Measurements from ENCODE around the gene UGDH.

Gene UGDH

GRCh38 chr4:39484582-39485272 lies 42.5 kb downstream of the UGDH start:
- no peak for DNase-seq
- no peak overlapping the region for H3K4me3 ChIP-seq
- no peaks in the 10 kb centered on the region for H3K27me3 ChIP-seq
- H3K36me3 ChIP-seq, result no peaks in the 10 kb centered on the region
- H3K4me1 ChIP-seq, result no peaks in the 10 kb centered on the region
- H3K27ac ChIP-seq, result no peak overlapping the region
- no peaks in the 10 kb centered on the region for H3K9me3 ChIP-seq
- TF ChIP-seq, protein P1, sequence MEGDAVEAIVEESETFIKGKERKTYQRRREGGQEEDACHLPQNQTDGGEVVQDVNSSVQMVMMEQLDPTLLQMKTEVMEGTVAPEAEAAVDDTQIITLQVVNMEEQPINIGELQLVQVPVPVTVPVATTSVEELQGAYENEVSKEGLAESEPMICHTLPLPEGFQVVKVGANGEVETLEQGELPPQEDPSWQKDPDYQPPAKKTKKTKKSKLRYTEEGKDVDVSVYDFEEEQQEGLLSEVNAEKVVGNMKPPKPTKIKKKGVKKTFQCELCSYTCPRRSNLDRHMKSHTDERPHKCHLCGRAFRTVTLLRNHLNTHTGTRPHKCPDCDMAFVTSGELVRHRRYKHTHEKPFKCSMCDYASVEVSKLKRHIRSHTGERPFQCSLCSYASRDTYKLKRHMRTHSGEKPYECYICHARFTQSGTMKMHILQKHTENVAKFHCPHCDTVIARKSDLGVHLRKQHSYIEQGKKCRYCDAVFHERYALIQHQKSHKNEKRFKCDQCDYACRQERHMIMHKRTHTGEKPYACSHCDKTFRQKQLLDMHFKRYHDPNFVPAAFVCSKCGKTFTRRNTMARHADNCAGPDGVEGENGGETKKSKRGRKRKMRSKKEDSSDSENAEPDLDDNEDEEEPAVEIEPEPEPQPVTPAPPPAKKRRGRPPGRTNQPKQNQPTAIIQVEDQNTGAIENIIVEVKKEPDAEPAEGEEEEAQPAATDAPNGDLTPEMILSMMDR (IDR thresholded peaks at IDR 0.05), result no peak
- intact Hi-C loops (cut with DNase I; ENCODE audit: low total_unique reads), result no loop called here

GRCh38 chr4:39480902-39481695 lies 46.1 kb downstream of the UGDH start:
- intact Hi-C loops (cut with DNase I; ENCODE audit: low total_unique reads), result no loop called here
- Histone ChIP-seq H3K27ac (no peak overlapping the region), H3K36me3 (peaks cover 0 to 3% (median 0%) of the 10 kb centered on the region in 3 donors), H3K4me3 (no peak overlapping the region), H3K27me3 (no peaks in the 10 kb centered on the region), H3K9me3 (no peaks in the 10 kb centered on the region), H3K4me1 (peaks cover 0 to 4% (median 0%) of the 10 kb centered on the region in 4 donors)
- no peak for DNase-seq
- TF ChIP-seq, protein P1 (IDR thresholded peaks at IDR 0.05), result no peak

DNA sequence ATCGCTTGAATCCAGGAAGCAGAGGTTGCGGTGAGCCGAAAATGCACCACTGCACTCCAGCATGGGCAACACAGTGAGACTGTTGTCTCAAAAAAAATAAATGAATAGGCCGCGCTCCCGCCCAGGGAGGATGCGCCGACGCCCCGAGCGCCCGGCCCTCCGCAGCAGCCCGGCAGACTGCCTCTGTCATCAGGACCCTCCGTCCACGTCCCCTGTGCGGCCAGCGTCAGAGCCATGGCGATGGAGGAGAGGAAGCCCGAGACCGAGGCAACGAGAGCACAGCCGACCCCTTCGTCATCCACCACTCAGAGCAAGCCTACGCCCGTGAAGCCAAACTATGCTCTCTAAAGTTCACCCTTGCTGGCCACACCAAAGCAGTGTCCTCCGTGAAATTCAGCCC lies 47.0 kb downstream of the UGDH start:
- intact Hi-C loops (cut with DNase I; ENCODE audit: low total_unique reads), result no loop called here

GRCh38 chr4:39476187-39476895 lies 50.9 kb downstream of the UGDH start:
- DNase-seq, result no peak
- peak overlapping the region in 1 of 2 donors; percentile 5 for H3K27ac ChIP-seq
- H3K4me1 ChIP-seq, result peaks cover 0 to 4% (median 0%) of the 10 kb centered on the region in 4 donors
- H3K27me3 ChIP-seq, result no peaks in the 10 kb centered on the region
- intact Hi-C loops (cut with DNase I; ENCODE audit: low total_unique reads), result no loop called here
- TF ChIP-seq, protein P1 (IDR thresholded peaks at IDR 0.05), result no peak
- peaks cover 0 to 7% (median 0%) of the 10 kb centered on the region in 3 donors for H3K36me3 ChIP-seq
- no peaks in the 10 kb centered on the region for H3K9me3 ChIP-seq
- no peak overlapping the region for H3K4me3 ChIP-seq

More for the DNA sequence above, 47.0 kb downstream of the UGDH start:
- Histone ChIP-seq H3K4me3 (no peak overlapping the region), H3K27me3 (no peaks in the 10 kb centered on the region), H3K27ac (no peak overlapping the region), H3K4me1 (peaks cover 0 to 4% (median 0%) of the 10 kb centered on the region in 4 donors), H3K36me3 (peaks cover 0 to 3% (median 0%) of the 10 kb centered on the region in 3 donors), H3K9me3 (no peaks in the 10 kb centered on the region)
- TF ChIP-seq, protein P1 (IDR thresholded peaks at IDR 0.05), result no peak
- DNase-seq, result no peak

DNA sequence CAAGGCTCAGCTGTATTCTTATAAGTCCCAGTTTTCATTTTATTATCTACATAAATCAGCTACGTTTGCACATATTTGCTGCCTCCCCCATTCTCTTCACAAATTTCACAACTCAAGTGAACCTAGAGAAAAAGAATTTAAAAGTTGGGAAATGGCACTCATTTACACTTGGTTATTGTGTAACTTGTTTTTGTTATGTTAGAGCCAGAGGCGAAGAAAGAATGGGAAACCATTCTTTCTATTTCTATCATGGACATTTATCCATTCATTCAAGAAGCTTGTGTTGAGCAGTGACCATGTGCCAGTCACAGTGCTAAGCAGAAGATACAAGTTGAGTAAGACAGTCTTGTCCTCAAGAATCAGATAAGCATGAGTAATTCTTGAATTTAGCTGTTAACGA lies 54.8 kb downstream of the UGDH start:
- Histone ChIP-seq H3K4me3 (no peak overlapping the region), H3K27ac (no peak overlapping the region), H3K4me1 (peaks cover 0 to 4% (median 0%) of the 10 kb centered on the region in 4 donors), H3K9me3 (no peaks in the 10 kb centered on the region), H3K27me3 (no peaks in the 10 kb centered on the region), H3K36me3 (peaks cover 0 to 7% (median 0%) of the 10 kb centered on the region in 3 donors)
- DNase-seq, result no peak
- TF ChIP-seq, protein P1 (IDR thresholded peaks at IDR 0.05), result no peak
- intact Hi-C loops (cut with DNase I; ENCODE audit: low total_unique reads), result loop anchor here (5.0 kb wide), 1 partner anchor 505 kb away; the partner anchor contains the start of gene PDS5A

Data from tibial artery (tissue), 4 donors.